Left renal cortex interstitium (tissue), 4 donors: Measurements from ENCODE around the gene TFB1M. TPM values are rescaled to one million over a fixed set of nuclear protein-coding genes. Genes with fewer than 3 reads are reported as not detected.
"Not testable (repeated sequence)": the region's sequence is repeated elsewhere in the genome, so short reads cannot be mapped to it uniquely, and the experiment has no call there.

Experiments used
- DNase-seq, 4 donors: peaks; one replicate each; pipeline ENCODE4 v3.0.0-alpha.2; 2013; ENCODE audit warnings: low read depth in 4 of 4, low spot score in 2 of 4, missing footprints in 1 of 4
- polyA plus RNA-seq, 4 donors: library from polyadenylated mRNA; unstranded; fragments of 120-200 nt; gene quantifications; one replicate each; pipeline ENCODE4 v1.2.1, GENCODE V29; 2013; ENCODE audit not compliant: insufficient read length in 4 of 4

Gene TFB1M
- polyA plus RNA-seq, 4 donors, result 16.4 to 28.2 (median 20.1) TPM

DNA sequence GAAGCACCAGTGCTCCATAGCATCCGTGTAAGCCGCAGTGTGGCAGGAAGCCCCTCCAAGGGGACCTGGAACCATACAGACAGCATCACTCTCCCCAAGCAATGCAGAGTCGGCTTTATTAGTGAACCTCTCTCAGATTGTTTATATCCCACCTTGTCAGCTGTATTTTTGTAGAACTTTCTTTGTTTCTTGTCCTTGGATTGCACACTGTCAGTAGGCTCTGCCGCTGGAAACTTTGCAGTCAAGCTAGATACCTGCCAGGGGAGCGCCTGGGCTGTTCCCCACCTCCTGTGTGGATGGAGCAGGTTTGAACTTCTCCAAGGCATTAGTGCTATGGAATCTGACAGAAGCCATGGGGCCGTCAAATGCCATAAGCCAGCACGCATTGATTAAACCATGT is 69.1 kb downstream of the TFB1M start:
- no peak for DNase-seq

DNA sequence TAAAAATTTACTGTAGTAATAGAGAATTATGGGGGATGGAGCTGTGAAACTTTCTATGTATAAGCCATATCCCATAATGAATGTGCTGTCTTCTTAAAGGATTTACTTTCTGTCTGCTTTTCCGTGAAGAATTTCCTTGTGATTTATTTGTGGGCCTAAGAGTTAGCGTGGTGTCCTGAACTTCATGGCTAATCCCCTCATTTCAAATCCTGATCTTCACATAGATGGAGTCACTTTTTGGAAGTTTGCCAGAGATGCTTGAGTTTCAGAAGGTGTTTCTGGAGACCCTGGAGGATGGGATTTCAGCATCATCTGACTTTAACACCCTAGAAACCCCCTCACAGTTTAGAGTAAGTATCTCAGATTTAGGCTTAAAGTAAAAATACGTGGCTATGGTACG is 69.8 kb downstream of the TFB1M start:
- no peak for DNase-seq

DNA sequence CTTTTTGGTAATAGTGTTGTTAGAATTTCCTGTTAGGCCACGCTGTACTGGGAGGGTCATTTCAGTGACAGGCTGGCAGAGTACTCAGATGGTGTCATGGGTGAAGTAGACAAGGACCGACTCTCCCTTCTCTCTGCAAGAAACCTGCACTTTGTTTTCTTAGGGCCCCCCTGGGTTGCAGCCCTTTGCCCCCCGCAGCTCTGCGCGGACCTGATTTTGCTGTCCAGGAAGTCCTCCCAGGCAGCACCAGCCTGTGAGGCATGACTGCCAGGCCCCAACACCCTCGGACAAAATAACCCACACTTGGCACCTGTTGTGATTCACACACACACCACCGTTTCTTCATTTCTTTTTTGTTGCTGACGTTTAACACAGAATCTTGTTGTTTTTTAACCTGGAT is 72.3 kb downstream of the TFB1M start:
- DNase-seq, result no peak

DNA sequence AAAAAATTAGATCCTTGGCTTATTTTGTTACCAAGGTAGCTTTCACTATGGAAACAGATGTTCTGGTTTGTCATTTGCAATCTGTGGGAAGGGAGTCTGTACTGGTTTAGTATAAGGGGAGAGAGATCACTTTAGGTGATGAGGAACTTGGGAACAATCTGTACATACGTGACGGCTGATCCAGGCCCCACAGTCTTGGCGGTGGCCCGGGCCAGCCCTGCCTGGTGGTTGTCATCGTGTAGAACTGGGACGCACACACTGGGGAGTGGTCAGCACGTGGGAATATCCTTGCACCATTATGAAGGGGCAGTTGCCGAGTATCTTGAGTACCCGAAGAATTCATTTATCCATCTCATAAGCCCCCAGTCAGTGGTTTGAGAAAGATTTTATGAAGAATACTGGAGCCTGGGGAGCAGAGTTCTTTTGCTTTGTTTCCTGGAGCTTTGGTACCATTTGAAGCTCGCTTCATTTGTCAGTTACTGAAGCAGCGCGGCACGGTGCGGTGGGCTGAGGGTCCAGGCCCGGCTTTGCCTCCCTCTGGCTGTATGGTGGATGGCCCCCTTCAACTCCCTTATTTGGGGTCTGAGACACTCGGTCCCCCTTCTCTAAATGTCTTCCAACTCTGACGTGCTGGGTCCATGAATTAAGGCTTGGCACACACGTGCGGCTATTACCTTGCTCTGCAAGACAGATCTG is 73.2 kb downstream of the TFB1M start:
- DNase-seq, result no peak

DNA sequence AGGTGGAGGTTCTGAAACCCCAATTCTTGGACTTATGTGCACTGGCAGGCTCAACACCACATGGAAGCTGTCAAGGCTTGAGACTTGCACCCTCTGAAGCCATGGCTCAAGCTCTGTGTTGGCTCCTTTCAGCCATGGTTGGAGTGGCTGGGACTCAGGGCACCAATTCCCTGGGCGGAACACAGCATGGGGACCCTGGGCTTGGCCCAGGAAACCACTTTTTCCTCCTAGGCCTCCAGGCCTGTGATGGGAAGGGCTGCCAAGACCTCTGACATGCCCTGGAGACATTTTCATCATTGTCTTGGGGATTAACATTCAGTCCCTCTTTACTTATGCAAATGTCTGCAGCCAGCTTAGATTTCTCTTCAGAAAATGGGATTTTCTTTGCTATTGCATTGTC is 76.7 kb downstream of the TFB1M start:
- no peak for DNase-seq

DNA sequence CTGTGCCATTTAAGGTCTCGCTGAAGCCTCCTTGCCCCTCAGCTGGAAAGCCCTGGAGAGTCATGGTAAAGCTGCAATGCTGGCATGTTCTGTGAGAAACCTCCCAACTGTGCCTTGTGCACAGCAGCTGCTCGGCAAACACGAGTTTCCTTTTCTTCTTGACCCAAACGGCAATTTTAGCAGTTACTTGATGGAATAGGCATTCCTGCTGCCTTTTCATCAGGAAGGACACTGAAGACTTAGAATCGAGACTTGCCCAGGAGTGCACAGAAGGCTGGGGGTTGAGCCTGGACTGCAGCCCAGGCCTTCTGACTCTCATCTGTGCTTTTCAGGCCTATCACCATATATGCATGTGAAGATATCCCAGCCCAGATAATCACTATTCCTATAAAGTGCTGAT is 79.2 kb downstream of the TFB1M start:
- no peak for DNase-seq

DNA sequence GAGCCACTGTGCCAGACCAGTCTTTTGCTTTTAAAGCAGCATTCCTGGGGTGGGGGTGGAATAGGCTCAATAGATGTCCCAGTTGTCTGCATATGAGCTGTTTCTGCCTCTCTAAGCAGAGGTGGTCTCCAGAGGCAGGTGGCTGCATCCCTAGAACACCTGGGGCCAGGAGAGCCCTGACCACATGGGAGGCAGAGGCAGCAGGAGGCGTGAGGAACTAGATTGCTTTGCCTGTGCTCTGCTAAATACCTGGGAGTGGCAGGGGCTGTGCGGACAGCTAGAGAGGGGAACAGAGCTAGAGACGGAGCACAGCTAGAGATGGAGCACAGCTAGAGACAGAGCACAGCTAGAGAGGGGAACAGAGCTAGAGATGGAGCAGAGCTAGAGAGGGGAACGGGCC is 79.6 kb downstream of the TFB1M start:
- DNase-seq, result no peak

DNA sequence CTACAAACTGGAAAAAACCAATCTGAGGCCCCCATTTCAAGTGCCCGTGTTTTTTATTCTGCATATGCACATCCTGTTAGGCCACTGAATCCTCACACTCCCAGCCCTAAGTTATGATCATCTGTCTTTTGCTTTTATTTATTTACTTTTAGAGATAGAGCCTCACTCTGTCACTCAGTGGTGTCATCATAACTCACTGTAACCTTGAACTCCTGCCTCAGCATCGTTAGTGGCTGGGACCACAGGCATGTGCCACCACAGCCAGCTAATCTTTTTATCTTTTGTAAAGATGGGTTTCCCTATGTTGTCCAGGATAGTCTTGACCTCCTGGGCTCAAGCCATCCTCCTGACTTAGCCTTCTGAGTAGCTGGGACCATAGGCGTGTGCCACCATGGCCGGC is 80.1 kb downstream of the TFB1M start:
- DNase-seq, result no peak

DNA sequence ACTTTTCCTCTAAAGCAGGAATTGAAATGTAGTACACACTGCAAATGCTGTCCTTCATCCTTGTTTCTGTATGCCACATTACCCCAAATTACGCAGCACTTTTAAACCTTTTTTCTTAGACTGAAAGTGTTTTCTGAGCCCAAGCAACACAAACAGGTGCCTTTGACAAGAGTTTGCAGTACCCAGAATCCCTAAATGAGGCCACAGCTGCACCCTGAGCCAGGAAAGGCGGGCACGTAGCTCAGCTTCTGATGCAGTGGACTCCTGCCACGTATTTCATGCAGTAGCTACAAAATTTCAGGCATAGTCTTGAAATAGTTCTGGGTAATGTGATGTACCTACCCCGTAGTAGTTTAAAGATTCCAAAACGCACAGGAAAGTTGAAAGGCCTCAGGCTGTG is 81.4 kb downstream of the TFB1M start:
- no peak for DNase-seq

DNA sequence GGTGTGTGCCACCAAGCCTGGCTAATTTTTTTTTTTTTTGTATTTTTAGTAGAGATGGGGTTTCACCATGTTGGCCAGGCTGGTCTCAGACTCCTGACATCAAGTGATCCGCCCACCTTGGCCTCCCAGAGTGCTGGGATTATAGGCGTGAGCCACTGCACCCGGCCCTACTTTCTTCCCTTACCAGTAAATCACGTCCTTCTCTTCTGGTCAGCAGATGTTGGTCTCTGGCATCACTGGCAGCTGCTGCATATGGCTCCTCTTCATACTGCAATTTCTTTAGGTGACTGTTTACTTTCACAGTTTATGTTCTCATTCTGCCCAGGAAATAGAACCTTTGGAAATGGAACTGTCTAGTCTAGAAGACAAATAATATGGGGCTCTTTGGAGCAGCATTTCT is 83.3 kb downstream of the TFB1M start:
- not testable (repeated sequence) for DNase-seq

DNA sequence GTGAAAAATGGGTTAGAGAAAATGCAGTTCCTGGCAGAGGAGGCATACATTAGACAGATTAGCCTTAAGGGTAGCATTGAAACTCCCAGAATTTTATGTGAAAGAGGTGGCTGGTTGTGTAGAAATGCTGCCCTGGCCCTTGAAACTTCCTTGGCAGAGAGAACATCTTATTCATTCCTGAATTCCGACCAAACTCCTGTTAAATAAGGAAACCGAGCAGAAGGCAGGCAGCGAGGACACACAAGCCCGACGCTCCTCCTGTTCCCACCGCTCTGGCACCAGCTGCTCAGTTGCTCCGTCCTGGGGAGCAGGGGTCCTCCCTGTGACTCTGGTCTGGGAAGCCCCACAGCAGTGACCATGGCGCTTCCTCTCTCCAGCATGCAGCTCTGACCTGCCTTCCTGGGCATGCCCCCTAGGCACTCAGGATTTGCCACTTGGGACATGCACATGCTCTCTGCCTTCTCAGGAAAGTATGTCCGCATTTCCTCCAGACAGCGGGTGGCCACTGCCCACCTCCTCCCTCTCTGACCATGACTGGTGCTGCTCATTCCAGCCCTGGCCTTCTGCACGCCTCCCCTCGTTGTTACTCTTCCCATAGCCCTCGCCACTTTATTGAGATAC is 85.6 kb downstream of the TFB1M start:
- DNase-seq, result no peak

DNA sequence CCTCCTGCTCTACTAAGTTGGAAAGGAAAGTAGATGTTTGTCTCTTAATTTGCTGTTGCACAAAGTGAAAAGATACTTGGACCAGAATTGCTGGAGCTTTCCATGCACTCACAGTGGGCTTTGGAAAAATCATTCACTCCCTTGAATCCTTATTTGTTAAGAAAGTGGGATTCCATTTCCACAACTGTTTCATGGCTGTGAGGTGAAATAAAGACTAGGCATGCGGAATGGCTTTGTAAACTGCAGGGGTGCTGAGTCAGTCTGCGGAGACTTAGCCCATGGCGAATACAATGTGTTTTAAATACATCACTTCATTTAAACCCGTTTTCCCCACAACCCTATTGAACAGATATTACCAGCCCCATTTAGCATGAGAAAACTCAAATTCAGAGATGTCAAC is 87.2 kb downstream of the TFB1M start:
- DNase-seq, result no peak

DNA sequence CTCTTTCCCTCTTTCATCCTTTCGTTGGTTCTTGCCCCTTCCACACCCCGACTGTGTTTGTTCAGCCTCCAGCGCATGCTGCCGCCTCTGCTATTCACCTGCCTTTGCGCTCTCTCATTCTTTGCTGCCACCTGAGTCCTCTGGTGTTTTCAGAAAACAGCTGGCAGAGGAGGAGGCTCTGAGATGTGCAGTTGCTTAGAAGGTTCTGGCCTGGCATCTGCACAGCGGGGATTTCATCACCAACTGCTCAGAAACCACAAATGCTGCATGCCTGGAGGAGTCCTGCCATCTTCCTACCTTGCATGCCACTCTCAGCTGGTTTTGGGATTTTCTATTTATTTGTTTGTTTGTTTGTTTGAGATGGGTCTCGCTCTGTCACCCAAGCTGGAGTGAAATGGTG is 89.7 kb downstream of the TFB1M start:
- DNase-seq, result no peak

DNA sequence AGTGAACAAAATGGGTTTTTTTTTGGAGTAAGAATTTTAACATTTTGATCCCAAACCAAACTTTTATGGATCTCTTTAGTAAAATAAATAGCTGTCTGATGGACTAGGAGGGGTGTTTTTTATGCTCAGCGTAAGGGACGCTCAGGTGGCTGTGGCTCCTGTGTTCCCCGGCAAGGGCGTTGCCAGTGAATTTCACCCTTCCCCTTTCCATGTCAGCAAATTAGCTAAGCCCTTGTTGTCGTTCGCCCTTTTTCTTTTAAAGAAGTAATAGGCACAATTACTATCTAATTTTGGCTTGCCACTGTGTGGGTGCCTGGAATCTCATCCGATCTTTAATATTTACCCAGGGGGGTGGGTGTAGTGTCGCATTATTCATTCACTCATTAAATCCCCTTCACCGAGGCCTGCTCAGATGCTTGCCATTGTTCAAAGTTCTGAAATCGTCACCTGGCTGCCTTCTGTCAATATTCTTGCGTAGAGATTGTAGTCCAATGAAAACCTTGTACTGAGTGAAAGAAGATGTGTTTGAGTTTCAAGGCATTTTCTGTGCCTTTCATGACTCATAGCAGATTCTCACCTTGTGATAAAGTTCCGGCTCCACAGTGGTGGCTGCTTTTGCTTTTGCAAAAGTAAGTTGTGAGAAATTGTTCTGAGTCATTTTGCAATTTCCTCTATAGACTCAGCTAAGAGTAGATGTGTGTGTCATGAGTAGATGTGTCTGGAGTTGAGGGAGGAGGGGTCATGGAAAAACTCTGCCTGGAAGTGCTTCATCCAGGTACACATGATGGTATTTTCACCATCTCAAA is 90.4 kb downstream of the TFB1M start:
- no peak for DNase-seq

DNA sequence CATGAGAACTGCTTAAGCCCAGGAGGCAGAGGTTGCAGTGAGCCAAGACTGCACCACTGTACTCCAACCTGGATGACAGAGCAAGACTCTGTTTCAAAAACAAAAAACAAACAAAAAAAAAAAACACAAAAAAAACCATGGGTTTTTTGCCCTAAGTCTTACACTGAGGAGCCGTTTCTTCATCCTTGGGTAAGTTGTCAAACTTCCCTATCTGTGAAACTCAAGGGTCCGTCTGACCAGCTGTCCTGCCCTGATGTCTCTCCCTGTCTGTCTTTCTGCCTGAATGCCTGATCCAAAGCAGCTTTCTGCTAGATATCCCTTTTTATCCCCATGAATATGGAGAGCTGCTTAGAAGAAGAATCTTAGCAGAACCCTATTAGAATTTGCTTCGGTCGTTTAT is 91.8 kb downstream of the TFB1M start:
- no peak for DNase-seq

DNA sequence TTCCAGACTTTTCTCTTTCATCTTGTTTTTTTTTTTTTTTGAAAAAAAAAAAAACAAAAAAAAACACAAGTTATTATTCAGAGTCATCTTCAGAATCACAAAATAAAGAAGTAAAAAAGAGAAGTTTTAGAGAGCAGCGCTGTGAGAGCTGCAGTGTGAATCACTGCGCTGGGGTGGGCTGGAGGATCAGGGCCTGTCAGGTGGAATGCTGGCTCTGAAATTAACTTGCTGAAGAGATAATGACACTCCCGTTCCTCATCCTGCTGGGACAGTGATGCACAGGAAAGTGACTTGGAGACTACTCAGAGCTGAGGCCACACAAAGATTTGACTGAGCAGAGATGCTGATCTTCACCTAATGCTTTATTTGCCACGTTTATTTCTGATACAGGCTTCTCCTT is 93.2 kb downstream of the TFB1M start:
- no peak for DNase-seq

DNA sequence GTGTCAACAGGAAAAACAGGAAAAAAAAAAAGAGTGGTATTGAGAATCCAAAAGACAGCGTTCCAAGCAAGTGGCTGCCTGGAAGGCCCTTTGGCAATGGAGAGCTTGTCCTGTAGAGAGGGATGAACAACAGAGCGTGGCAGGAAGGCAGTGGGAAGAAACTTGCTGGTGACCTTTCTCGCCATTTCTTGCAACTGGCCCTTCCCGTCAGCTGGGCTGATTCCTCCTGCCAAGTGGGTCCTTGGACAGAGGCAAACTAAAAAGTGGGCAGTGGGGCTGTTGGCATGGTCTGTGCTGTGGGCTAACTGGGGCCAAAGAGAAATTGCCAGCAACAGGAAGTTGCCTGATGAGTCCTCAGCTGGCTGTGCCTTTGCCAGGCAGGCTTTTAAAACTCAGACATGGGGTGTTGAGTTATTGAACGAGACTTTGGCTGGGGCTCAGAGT is 94.4 kb downstream of the TFB1M start:
- no peak for DNase-seq

DNA sequence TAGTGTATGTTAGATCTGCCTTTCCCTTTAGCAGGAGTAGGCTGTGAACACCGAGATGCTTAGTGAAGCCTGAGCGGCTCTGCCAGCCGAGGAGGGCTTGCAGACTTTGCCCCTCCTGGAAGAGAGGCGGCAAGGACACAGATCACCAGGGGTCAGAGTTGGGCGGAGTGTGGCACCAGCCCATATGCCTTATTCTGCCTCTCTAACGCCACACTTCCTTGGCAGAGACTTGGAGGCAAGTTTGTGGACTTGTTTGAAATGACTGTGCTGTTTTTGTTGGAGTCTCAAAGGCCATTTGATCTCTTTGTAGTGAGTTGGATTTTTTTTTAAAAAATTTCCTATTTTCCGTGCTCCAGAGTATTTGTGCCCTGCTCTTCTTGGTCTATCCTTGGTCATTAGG is 95.0 kb downstream of the TFB1M start:
- DNase-seq, result no peak

DNA sequence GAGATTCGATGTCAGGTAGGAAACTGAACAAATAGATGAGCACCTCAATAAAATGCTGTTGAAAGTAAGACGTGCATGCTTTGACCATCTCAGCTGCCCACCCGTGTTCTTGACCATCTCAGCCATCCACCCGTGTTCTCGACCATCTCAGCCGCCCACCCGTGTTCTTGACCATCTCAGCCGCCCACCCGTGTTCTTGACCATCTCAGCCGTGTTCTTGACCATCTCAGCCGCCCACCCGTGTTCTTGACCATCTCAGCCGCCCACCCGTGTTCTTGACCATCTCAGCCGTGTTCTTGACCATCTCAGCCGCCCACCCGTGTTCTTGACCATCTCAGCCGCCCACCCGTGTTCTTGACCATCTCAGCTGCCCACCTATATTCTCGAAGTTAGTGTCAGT is 95.6 kb downstream of the TFB1M start:
- not testable (repeated sequence) for DNase-seq

DNA sequence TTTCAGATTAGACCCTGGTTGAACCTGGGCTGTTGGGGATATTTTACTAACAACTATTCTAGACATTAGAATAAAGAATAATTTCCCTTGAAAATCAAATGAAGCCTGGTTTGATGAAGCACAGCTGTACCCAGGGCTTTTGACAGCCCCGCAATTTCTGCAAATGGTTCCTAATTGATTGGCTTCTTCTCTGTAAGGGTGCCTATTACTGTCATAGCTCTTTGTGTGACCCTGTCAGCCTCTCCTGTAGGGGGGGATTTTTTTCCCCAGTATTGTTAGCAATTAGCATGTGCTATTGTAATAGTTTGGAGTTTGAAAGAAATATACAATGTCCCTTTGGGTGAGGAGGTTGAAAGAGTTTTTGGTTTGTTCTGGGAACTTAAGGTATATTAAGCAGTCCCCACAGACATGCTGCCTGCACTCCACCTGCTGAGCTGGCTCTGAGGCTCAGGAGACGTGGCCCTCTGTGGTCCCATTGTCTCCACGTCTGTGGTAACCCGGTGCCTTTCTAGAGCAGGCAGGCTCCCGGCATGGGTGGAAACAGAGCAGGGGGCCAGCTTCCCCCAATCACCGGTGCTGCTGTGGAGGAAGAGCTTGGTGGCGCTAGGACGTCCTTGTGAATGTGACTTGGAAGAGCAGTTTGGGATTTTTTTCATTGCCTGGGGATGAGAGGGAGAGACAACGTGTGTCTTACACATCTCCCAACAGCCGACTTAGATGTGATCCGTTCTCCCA is 97.8 kb downstream of the TFB1M start:
- no peak for DNase-seq

DNA sequence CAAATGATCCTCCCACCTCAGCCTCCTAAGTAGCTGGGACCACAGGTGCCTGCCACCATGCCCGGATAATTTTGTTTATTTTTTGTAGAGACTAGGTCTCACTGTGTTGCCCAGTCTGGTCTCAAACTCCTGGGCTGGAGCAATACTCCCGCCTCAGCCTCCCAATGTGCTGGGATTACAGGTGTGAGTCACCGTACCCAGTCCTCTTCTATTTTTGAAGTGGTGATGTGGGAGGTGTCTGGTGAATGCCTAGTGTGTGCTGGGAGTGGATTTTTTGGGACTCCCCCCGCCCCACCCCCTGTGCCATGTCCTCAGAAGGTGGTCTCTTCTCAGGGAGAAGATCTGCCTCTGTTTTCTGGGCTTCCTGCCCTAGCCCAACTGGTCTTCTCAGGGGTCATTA is 98.4 kb downstream of the TFB1M start:
- DNase-seq, result no peak
